BE2C (cell line): Measurements from ENCODE around the gene SLC22A4.

Experiments
- DNase-seq: peaks from one replicate; pipeline ENCODE4 v3.0.0-alpha.2; 2020
- H3K27me3 ChIP-seq: fragments of 250-450 bp; sonication (Bioruptor Pico); 2 replicates; pipeline ENCODE4 v1.5.1; 2020; ENCODE audit warnings: mild to moderate bottlenecking
- H3K36me3 ChIP-seq: fragments of 250-450 bp; sonication (Bioruptor Pico); 2 replicates; pipeline ENCODE4 v1.5.1; 2020; ENCODE audit warnings: mild to moderate bottlenecking
- H3K4me1 ChIP-seq: fragments of 250-450 bp; sonication (Bioruptor Pico); 2 replicates; pipeline ENCODE4 v1.5.1; 2020
- H3K4me3 ChIP-seq: 2 replicates; pipeline ENCODE4 v1.5.1; 2011; ENCODE audit warnings: low read depth, low read length
- H3K9me3 ChIP-seq: fragments of 250-450 bp; sonication (Bioruptor Pico); 2 replicates; pipeline ENCODE4 v1.5.1; 2020
- TF ChIP-seq, protein P1 (sequence below): IDR thresholded peaks from 2 replicates; pipeline ENCODE4 v1.5.1; 2012; ENCODE audit warnings: mild to moderate bottlenecking, low read depth, low read length

The SLC22A4 gene

DNA sequence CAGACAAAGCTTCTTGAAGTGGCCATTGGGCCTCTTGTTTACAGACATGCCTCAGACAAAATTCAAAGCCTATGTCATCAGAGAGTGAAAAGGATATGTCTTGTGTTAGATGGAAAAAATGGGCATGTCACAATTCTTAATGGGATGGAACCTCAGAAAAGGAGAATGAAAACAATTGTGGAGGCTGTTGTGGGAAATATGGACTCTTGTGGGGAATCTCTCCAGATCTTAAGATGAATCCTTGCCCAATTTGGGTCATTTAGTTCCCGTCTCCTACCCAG, 94.8 kb downstream of the SLC22A4 start:
- TF ChIP-seq, protein P1, sequence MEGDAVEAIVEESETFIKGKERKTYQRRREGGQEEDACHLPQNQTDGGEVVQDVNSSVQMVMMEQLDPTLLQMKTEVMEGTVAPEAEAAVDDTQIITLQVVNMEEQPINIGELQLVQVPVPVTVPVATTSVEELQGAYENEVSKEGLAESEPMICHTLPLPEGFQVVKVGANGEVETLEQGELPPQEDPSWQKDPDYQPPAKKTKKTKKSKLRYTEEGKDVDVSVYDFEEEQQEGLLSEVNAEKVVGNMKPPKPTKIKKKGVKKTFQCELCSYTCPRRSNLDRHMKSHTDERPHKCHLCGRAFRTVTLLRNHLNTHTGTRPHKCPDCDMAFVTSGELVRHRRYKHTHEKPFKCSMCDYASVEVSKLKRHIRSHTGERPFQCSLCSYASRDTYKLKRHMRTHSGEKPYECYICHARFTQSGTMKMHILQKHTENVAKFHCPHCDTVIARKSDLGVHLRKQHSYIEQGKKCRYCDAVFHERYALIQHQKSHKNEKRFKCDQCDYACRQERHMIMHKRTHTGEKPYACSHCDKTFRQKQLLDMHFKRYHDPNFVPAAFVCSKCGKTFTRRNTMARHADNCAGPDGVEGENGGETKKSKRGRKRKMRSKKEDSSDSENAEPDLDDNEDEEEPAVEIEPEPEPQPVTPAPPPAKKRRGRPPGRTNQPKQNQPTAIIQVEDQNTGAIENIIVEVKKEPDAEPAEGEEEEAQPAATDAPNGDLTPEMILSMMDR, result no peak
- H3K4me3 ChIP-seq, result no peak overlapping the region
- DNase-seq, result no peak
- H3K27me3 ChIP-seq, result no peaks in the 10 kb centered on the region
- no peaks in the 10 kb centered on the region for H3K9me3 ChIP-seq
- H3K4me1 ChIP-seq, result peaks cover 3% of the 10 kb centered on the region; the same call in 1 of the 2 replicates
- no peaks in the 10 kb centered on the region for H3K36me3 ChIP-seq

DNA sequence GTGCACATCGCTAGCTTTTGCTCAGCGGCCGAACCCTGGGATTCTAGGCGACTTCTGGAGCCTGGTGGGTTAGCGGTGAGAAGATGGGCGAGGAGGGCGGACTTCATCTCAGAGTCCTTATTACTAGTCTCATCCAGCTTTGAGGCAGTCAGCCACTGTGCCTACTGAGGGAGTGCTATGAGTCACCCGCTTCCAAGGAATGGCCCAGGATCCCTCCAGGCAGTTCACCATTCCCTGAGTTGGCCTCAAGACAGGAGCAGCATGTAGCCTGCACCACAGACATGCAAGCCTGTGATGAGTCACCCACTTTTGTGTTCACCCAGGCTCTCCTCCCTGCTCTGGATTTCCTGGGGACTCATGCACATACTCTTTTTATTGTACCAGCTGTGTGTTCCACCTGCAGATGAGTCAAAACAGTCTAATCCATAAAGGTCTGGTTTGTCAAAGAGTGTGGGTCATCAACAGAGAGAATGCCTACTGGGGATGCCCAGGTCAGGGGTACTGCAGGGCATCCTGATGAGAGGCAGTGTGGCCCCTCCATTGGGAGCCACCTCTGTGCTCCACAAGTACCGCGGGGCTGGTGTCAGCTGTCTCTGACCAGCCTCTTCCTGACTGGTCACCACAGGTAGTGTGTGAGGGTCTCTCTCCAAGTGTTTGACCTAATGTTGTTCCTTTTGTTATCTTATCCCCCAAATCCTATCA, 95.5 kb downstream of the SLC22A4 start:
- DNase-seq, result peak; percentile 40
- Histone ChIP-seq H3K4me1 (peaks cover 3% of the 10 kb centered on the region; the same call in 1 of the 2 replicates), H3K36me3 (no peaks in the 10 kb centered on the region), H3K9me3 (no peaks in the 10 kb centered on the region), H3K27me3 (no peaks in the 10 kb centered on the region), H3K4me3 (no peak overlapping the region)
- TF ChIP-seq, protein P1, result no peak

DNA sequence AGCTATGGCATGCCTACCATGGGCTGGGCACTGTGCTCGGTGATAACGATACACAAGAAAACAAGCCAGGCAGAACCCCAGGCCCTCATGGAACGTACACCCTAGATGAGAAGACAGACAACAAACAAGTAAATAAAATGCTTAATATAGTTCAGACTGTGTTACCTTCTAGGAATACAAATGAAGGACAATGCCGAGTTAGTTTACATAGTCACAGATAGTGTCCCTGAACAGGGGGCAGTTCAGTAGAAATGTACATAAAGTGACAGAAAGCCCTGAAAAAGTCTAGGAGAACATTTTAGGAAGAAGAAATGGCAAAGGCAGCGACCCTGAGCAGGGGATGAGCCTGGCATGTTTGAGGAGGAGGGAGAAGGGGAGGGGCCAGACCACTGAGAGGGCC, 97.1 kb downstream of the SLC22A4 start:
- no peak for DNase-seq
- Histone ChIP-seq H3K4me1 (no peaks in the 10 kb centered on the region), H3K27me3 (no peaks in the 10 kb centered on the region), H3K36me3 (no peaks in the 10 kb centered on the region), H3K9me3 (no peaks in the 10 kb centered on the region), H3K4me3 (no peak overlapping the region)
- TF ChIP-seq, protein P1, result no peak

DNA sequence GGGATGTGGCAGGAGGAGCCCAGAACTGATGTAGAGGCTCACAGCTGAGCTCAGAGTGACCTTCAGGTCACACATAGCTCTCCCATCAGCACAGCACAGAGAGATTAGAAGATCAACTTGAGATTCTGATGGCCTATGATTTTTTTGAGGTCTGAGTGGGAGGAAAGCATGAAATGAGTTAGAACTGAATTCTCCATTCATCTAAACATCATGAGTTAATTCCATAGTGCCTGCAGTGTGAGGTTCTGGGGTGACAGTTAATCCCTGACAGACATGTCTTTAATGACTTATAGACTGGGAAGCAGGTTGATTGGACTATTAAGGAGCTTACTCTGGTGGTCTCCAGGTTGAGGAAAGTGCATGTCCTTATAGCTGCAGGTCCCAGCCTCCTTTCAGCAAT, 97.7 kb downstream of the SLC22A4 start:
- Histone ChIP-seq H3K9me3 (no peaks in the 10 kb centered on the region), H3K27me3 (no peaks in the 10 kb centered on the region), H3K36me3 (no peaks in the 10 kb centered on the region), H3K4me1 (no peaks in the 10 kb centered on the region), H3K4me3 (no peak overlapping the region)
- TF ChIP-seq, protein P1, result no peak
- DNase-seq, result no peak

DNA sequence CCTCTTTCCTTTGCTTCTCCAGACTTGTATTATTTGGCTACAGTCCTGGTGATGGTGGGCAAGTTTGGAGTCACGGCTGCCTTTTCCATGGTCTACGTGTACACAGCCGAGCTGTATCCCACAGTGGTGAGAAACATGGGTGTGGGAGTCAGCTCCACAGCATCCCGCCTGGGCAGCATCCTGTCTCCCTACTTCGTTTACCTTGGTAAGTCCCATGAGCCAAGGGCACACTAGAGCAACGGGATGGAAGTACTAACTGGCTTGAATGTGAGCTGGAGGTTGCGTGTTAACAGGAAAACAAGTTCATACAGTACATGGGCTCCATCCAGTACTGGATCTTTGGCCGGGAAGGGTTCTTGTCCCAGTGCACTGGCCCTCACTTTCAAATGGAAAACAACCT, 98.2 kb downstream of the SLC22A4 start:
- TF ChIP-seq, protein P1, result no peak
- no peaks in the 10 kb centered on the region for H3K9me3 ChIP-seq
- no peak for DNase-seq
- H3K4me3 ChIP-seq, result no peak overlapping the region
- H3K36me3 ChIP-seq, result no peaks in the 10 kb centered on the region
- no peaks in the 10 kb centered on the region for H3K27me3 ChIP-seq
- no peaks in the 10 kb centered on the region for H3K4me1 ChIP-seq

DNA sequence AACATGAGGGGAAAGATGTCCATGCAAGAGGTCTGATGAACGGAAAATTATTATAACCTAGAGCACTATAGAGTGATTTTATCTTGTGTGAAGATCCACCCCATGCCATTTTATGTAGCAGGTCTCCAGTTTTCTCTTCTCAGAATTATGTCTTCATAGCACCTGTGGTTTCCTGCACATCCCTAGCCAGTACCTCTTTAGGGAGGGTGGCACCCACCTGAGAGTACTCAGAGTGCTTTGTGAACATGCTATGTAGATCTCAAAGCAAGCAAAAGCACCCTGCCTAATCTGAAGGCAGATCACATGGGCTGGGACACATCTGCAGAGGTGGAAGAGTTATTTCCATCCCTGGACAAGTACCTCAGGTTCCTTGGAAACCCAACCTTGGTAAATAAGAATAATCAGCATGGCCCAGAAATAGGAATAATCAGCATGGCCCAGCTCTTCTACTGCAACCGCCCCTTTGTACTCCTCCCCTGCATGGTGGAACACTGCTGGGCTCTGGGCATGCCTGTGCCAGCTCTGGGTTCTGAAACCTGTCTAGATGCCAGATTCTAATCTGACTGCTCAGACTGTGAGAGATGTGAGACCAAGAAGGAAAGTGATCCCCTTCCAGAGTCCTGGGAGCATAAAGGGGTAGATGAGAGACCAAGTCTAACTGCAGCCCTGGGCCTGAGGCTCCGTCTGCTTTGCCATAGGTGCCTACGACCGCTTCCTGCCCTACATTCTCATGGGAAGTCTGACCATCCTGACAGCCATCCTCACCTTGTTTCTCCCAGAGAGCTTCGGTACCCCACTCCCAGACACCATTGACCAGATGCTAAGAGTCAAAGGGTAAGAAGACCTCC, 99.0 kb downstream of the SLC22A4 start:
- DNase-seq, result no peak
- no peaks in the 10 kb centered on the region for H3K4me1 ChIP-seq
- H3K36me3 ChIP-seq, result no peaks in the 10 kb centered on the region
- TF ChIP-seq, protein P1, result no peak
- no peaks in the 10 kb centered on the region for H3K27me3 ChIP-seq
- H3K4me3 ChIP-seq, result no peak overlapping the region
- no peaks in the 10 kb centered on the region for H3K9me3 ChIP-seq
